Stimulated activated CD8-positive, alpha-beta memory T cell treated with anti-CD3 and anti-CD28 coated beads, Interleukin-12 subunit alpha, Interleukin-12 subunit beta, amount 100 ng/mL, for 4 hours (primary cell): ENCODE results near the gene ATP5F1A.
"Not testable (repeated sequence)": the region's sequence is repeated elsewhere in the genome, so short reads cannot be mapped to it uniquely, and the experiment has no call there.

Experiments
- DNase-seq: peaks from one replicate; pipeline ENCODE4 v3.0.0-alpha.2; 2020; ENCODE audit warnings: low read depth

ATP5F1A gene

DNA sequence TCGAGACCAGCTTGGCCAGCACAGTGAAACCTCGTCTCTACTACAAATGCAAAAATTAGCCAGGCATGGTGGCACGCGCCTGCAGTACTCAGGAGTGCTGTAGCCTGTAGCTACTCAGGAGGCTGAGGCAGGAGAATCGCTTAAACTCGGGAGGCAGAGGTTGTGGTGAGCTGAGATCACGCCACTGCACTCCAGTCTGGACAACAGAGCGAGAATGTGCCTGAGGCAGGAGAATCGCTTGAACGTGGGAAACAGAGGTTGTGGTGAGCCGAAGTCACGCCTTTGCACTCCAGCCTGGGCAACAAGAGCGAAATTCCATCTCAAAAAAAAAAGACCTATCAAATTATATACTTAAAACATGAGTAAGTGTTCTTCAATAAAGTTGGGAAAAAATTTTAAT, 50.7 kb downstream of the ATP5F1A start:
- not testable (repeated sequence) for DNase-seq

DNA sequence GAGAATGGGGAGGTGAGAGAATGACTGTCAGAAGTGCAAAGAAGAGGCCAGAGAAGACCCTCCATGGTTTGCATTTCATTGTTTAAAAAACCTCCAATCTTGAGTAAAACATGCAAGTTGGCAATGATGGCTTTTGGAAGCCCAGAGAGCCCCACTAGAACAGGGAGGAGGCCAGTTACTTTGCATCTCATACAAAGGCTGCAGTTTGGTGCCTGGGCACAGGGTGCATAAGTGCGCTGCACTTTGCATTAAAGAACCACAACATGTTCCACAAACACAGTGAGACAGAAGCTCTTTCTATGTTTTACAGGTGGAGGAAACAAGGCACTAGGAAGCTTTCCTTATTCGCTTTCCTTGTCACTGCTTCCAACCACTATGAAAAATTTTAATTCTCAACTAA, 51.4 kb downstream of the ATP5F1A start:
- DNase-seq, result no peak

DNA sequence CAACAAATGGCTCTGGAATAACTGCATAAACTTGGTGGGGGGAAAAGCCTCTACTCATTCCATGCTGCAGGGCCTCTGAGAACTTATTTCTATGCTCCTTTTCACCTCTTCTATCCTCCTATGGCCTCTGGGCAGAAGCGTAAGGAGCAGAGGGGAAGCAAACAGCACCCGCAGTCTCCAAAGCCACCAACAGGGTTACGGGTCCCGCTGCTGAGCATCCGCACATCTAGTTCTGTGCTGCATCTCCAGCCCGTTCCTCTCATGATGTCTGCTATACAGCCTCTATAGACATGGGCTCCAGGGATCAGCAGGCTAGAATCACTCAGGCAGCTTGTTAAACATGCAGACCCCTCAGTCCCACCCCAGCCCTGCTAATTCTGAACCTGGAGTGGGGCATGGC, 52.0 kb downstream of the ATP5F1A start:
- DNase-seq, result no peak

DNA sequence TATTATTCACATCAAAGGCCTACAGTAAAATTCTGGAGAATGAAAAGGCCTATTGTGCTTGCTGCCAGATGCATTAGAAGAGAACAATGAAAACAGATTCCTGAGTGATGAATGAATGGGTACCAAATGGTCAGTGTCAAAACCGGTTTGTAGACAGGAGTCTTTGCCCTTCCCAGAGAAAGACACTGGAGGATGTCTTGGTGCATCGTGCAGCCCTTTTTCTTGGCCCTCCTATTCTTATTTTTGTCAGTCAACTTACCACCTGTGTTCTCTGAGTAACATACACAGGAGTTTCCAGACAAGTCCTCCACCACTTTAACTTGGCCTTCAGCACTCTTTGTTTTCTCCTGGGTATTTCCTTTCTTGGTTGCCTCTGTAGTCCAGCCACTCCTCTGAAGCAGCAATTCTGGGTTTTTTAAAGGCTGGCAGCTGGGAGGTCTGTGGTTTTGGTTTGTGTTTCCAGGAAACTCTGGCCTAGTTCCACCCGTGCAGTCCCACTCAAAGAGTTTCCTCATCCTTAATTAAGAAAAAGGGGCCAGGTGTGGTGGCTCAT, 55.4 kb downstream of the ATP5F1A start:
- no peak for DNase-seq

DNA sequence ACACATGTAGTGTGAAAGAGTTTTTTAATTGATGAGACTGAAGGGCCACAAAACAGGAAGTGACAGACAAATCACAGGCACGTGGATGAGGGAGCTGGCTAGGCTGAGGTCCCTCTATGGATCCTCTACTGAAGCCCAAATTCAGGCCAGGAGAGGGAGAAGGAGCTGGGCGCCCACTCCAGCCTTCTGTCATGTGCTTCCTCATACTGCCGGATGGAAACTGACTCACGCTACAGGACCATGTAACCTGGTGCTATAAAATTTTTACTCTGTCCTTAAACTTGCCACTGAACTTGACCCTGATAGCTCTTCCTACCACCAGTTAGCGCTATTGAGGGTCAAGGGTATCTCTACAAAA, 57.4 kb downstream of the ATP5F1A start:
- DNase-seq, result no peak

DNA sequence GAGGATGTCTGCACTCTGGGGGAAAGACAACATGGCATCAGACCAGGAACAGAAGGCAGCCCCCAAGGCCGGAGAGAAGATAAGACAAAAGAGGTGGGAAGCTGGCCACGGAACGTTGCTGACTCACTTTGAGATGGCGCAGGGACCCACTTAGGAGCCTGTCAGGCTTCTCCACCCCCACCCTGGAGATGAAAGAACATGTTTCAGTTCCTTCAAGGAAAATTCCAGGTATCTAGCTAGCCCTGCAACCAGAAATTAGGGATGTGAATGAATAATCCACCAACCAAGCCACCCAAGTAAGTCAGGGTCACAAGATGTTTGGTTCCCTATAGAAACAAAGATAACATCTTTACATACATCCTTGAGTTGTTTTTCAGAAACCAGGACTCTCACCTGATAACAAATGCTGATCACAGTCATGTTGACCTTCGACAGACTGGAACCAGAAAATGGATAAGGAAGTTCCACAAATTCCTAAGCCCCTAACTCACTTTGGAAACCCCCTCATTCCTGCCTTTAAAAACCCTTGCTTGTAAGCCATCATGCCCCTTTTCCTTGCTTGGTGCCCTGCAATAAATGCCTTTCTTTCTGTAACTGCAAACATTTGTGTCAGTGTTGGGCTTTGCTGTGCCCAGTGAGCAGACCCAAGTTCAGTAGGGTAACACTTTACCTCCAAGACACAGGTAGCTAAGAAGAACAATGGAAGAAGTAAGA, 57.9 kb downstream of the ATP5F1A start:
- no peak for DNase-seq

DNA sequence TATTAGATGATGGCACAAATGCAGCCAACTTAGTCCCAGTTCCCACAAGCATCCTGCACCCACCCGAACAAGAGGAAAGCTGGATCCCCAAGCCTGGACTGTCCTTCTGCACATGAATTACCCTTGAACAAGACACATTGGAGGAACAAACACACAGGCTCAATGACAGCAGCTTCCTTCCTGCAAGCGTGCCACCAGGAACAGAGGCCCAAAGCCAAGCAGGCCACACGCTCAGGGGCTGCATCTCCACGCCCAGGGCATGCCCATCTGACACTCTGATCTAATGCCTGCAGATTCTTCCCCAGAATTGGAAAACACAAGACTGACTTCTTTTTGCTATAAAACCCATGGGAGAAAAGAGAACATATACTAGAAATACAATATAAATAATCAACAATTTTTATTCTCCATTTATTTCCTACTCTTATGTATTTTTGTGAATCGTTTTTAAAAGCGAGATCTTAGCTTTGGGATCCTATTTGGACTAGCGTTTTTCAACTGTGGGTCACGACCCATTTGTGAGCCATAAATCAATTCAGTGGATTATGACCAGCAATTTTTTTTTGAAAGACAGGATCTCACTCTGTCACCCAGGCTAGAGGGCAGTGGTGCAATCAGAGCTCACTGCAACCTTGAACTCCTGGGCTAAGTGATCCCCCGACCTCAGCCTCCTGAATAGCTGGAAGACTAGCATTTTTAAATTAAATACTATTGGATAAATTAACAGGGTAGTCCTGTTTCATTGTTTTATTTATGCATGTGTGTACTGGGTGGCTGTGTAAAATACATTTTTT, 60.4 kb downstream of the ATP5F1A start:
- no peak for DNase-seq

DNA sequence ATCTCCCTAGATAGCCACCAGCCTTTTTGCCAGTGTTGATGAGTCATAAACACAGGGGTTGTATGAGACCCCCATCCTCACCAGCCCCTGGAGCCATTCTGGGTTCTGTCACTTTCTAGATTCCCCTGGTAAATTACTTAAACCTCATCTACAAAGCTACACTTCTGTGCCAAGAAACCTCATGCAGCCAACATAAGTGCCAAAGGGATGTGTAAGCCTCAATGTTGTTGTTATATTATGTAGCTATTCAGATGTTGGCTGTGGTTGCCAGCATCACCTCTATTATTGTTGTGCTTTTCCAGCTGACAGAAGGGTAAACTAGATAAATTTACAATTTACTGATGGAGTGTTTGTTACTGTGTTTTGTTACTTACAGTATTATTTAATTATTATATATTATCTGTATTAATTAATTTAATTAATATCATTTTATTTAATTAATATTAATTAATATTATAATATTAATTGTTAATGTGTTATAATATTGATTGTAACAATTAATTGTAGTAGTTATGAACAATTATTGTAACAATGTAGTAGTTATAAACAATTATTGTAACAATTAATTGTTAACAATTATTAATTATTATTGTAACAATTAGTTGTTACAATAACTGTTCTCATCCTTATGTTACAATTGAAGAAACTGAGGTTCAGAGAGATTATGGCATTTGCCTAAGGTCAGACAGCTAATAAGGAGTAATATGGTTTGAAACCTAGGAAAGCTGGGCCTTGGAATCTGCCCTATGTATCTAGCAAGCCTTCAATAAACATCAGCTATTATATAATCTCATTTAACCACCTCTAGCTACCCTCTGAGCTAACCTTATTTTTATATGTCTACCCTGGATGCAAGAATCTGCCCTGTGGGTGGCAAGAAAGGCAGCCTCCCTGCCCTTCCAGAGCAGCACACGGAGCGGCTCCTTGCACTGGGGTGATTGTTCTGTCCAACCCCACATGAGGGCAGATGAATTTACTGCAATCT, 62.1 kb downstream of the ATP5F1A start:
- no peak for DNase-seq

DNA sequence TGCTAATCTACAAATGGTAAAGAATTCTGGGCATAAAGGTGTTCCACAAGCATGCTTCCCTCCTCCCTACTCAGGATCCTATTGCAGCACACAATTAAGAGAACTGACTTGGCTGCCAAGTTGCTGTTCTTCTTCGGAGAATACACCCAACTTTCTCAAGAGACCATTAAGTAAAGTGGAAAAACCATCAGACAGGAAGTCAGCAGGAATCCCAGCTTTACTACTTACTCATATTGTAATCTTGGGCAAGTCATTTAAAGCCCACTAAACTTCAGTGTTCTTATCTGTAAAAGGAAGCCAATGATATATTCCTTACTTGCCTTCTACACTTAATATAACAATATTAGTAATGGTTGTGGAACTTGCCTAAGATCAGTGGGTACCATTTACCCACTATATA, 63.9 kb downstream of the ATP5F1A start:
- no peak for DNase-seq

DNA sequence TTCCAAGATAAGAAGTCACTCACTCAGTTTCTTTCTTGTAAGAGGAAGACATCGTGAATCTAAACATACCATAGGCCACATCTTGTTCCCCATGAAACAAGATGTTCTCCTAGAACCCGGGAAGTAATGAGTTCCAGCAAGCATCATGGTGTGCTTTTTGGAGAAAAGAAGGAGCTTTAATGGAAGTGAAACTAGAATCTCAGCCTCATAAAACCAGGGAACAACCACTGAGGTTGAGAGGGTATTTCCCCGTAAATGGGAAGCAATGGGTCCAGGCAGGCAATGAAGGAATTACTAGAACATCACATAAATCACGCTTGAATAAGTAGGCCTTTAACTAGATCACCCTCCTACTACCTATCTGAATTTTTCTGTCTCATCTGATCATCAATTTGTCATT, 66.4 kb downstream of the ATP5F1A start:
- no peak for DNase-seq
